ENCODE measurements around the gene TPM2. TPM values are rescaled to one million over a fixed set of nuclear protein-coding genes. Genes with fewer than 3 reads are reported as not detected.
A peak's percentile ranks its signal among the peaks of the same experiment; 100 is the strongest.

Gene TPM2
- total and polyA plus RNA-seq, 9 of the 15 experiments (the other 6 are each of a cell fraction or from before 2014, with no cell fraction given) = 0.28 to 16.1 (median 4.5) TPM

- TF ChIP-seq ZNF217 (CRISPR knock-in tag; IDR thresholded peaks at IDR 0.05) = no peak
- TF ChIP-seq PHF8 (IDR thresholded peaks at IDR 0.05; ENCODE audit: borderline replicate concordance, low read length) = no peak
- no peak for TF ChIP-seq ZNF551 (CRISPR knock-in tag; IDR thresholded peaks at IDR 0.05)
- TF ChIP-seq HDAC1 (IDR thresholded peaks at IDR 0.05) = peak in 1 of 2 experiments; percentile 60; a peak in 1 of 4 replicates
- no peak for TF ChIP-seq KDM2B (CRISPR knock-in tag; IDR thresholded peaks at IDR 0.05)
- TF ChIP-seq ZBTB11 (CRISPR knock-in tag; IDR thresholded peaks at IDR 0.05) = no peak
- TF ChIP-seq HOMEZ (CRISPR knock-in tag; IDR thresholded peaks at IDR 0.05) = no peak
- no peak for TF ChIP-seq ZNF239 (CRISPR knock-in tag; IDR thresholded peaks at IDR 0.05)
- TF ChIP-seq SFPQ (IDR thresholded peaks at IDR 0.05; ENCODE audit: low read depth, low read length) = no peak
- TF ChIP-seq FOXA1 (IDR thresholded peaks at IDR 0.05; ENCODE audit: borderline replicate concordance) = no peak
- TF ChIP-seq EHMT2 (IDR thresholded peaks at IDR 0.05) = peak; percentile 66
- TF ChIP-seq ZFP91 (CRISPR knock-in tag; IDR thresholded peaks at IDR 0.05) = no peak
- no peak for TF ChIP-seq ZNF282 (CRISPR knock-in tag; IDR thresholded peaks at IDR 0.05)
- no peak for TF ChIP-seq CGGBP1 (CRISPR knock-in tag; IDR thresholded peaks at IDR 0.05)
- no peak for TF ChIP-seq HMG20A (CRISPR knock-in tag; conservative IDR thresholded peaks at IDR 0.05)
Measured at GRCh38 chr9:35729700-35730485, 40.2 kb upstream of the TPM2 start (continued).
